Endodermal cell (in vitro differentiated cells): ENCODE results near the gene RNF4. TPM values are rescaled to one million over a fixed set of nuclear protein-coding genes. Genes with fewer than 3 reads are reported as not detected.

Experiments used
- DNase-seq: peaks from one replicate; pipeline ENCODE4 v3.0.0-alpha.2; 2017
- H3K27ac ChIP-seq: 2 replicates; pipeline ENCODE4 v1.5.1; 2013; ENCODE audit warnings: mild to moderate bottlenecking, low read depth, low read length, moderate library complexity
- H3K27me3 ChIP-seq: 2 replicates; pipeline ENCODE4 v1.6.1; 2013; ENCODE audit warnings: mild to moderate bottlenecking, low read length, moderate library complexity; ENCODE audit not compliant: insufficient read depth, control insufficient read depth, poor library complexity, severe bottlenecking
- H3K36me3 ChIP-seq: 2 replicates; pipeline ENCODE4 v1.7.0; 2013; ENCODE audit warnings: mild to moderate bottlenecking, low read length, moderate library complexity; ENCODE audit not compliant: control insufficient read depth, insufficient read depth
- H3K4me1 ChIP-seq: one replicate; pipeline ENCODE4 v1.7.0; 2013; ENCODE audit warnings: low read length; ENCODE audit not compliant: control insufficient read depth, insufficient read depth
- H3K4me3 ChIP-seq: 2 replicates; pipeline ENCODE4 v1.5.1; 2013; ENCODE audit warnings: mild to moderate bottlenecking, low read length, moderate library complexity
- H3K9ac ChIP-seq: 2 replicates; pipeline ENCODE4 v1.6.1; 2013; ENCODE audit warnings: mild to moderate bottlenecking, low read length, moderate library complexity; ENCODE audit not compliant: poor library complexity, severe bottlenecking; ENCODE audit errors: extremely low read depth
- H3K9me3 ChIP-seq: 2 replicates; pipeline ENCODE4 v1.6.1; 2013; ENCODE audit warnings: mild to moderate bottlenecking, low read length, moderate library complexity; ENCODE audit not compliant: control insufficient read depth
- H3K27ac Mint-ChIP-seq: 2 replicates; pipeline ENCODE4 v1.8.0; 2020; ENCODE audit warnings: mixed read lengths
- H3K27me3 Mint-ChIP-seq: 2 replicates; pipeline ENCODE4 v1.8.0; 2021; ENCODE audit warnings: mild to moderate bottlenecking, mixed read lengths; ENCODE audit not compliant: insufficient read depth
- H3K36me3 Mint-ChIP-seq: 2 replicates; pipeline ENCODE4 v1.8.0; 2020; ENCODE audit warnings: low read depth, mixed read lengths
- H3K4me1 Mint-ChIP-seq: 2 replicates; pipeline ENCODE4 v1.8.0; 2020; ENCODE audit warnings: mixed read lengths
- H3K4me3 Mint-ChIP-seq: 2 replicates; pipeline ENCODE4 v1.8.0; 2020; ENCODE audit warnings: mild to moderate bottlenecking, moderate library complexity, mixed read lengths
- H3K9me3 Mint-ChIP-seq: 2 replicates; pipeline ENCODE4 v1.8.0; 2020; ENCODE audit warnings: mild to moderate bottlenecking, mixed read lengths
- WGBS, 2 experiments: methylation state at CpG; one replicate each; pipeline versions ENCODE4 v1.1.5 to v1.1.7; 2013; ENCODE audit warnings: missing lambda C conversion rate in 2 of 2, mixed read lengths in 1 of 2; ENCODE audit not compliant: insufficient coverage in 1 of 2, insufficient read length in 1 of 2; 5-methylcytosine and 5-hydroxymethylcytosine counted together
- total RNA-seq, 2 donors: library from RNA; stranded (reverse); fragmentation: NEBNext Ultra II Directional in 1 of 2; extraction: Animal tissue kit (Norgen Biotek cat#: 25700) in 1 of 2; gene quantifications; 2 replicates in 1 of 2; 3 replicates in 1 of 2; pipeline ENCODE4 v1.2.1, GENCODE V29; 2021
- TF ChIP-seq, protein P1 (sequence below): fragments of 200-600 bp; sonication (generic); conservative IDR thresholded peaks from 2 replicates; pipeline ENCODE4 v1.5.0; 2021; ENCODE audit warnings: antibody characterized with exemption, mild to moderate bottlenecking

The RNF4 gene
- total RNA-seq, 2 donors from 2014 or later: 73.2 to 93.6 TPM

DNA sequence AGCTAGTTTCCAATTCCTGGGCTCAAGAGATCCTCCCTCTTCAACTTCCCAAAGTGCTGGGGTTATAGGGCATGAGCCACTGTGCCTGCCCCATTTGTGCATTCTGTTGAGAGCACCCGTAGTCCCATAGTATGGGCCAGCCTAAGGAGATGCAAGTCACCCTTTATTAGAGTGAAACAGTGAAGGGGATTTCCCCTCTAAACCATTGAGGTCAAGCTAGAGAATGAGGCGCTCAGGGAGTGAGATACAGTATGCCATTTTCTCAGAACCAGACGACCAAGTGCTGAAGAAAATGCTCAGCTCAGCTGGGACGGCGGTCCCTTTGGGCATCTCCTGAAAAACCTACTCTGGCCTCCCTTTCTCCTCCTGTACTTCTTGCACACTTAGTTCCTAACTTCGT is 18.7 kb downstream of the RNF4 start:
- no peak overlapping the region for H3K4me3 Mint-ChIP-seq
- H3K27me3 Mint-ChIP-seq: no peaks in the 10 kb centered on the region
- no peaks in the 10 kb centered on the region for H3K4me1 ChIP-seq
- peaks cover 35% of the 10 kb centered on the region for H3K36me3 Mint-ChIP-seq
- H3K27ac Mint-ChIP-seq: no peak overlapping the region
- no peak overlapping the region for H3K9ac ChIP-seq
- H3K9me3 Mint-ChIP-seq: no peaks in the 10 kb centered on the region
- no peaks in the 10 kb centered on the region for H3K9me3 ChIP-seq
- no peaks in the 10 kb centered on the region for H3K27me3 ChIP-seq
- DNase-seq: no peak
- peaks cover 41% of the 10 kb centered on the region for H3K36me3 ChIP-seq
- H3K4me1 Mint-ChIP-seq: peaks cover 39% of the 10 kb centered on the region
- TF ChIP-seq, protein P1, sequence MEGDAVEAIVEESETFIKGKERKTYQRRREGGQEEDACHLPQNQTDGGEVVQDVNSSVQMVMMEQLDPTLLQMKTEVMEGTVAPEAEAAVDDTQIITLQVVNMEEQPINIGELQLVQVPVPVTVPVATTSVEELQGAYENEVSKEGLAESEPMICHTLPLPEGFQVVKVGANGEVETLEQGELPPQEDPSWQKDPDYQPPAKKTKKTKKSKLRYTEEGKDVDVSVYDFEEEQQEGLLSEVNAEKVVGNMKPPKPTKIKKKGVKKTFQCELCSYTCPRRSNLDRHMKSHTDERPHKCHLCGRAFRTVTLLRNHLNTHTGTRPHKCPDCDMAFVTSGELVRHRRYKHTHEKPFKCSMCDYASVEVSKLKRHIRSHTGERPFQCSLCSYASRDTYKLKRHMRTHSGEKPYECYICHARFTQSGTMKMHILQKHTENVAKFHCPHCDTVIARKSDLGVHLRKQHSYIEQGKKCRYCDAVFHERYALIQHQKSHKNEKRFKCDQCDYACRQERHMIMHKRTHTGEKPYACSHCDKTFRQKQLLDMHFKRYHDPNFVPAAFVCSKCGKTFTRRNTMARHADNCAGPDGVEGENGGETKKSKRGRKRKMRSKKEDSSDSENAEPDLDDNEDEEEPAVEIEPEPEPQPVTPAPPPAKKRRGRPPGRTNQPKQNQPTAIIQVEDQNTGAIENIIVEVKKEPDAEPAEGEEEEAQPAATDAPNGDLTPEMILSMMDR: no peak
- no peak overlapping the region for H3K27ac ChIP-seq
- no peak overlapping the region for H3K4me3 ChIP-seq
- 94 to 95% methylated on average over 6 of the region's 6 CpGs for WGBS, 2 experiments

DNA sequence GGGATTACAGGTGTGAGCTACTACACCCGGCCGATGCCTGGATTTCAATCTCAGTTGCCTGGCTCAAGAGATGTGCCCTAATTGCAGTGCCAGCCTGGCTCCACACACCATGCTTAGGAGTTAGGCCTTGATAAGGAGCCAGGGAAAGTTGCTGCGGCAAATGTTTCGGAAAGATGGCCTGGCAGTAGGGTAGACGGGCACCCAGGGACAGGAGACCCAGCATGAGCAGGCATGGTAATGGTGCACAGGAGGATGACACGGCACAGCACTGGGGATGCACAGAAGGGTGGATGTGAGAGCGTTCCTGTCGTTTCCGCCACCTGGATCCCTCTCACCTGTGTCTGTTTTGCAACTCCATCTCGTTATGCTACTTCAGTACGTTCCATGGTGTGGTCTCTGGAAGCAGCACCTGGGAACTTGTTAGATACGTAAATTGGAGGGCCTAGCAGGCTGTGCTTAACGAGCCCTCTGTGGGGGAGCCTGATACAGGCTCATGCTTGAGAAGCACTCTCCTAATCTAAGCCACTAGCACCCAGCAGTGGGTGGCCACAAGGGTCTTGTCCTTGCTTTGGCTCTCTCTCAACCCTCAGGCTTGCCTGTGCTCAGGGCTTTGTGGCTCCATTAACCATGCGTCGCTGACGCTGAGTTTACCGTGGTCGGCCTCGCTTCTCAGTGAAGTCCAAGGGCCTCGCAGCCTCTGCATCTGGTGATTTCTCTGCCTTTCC is 20.3 kb downstream of the RNF4 start:
- DNase-seq: peak; percentile 70
- H3K27me3 Mint-ChIP-seq: no peaks in the 10 kb centered on the region
- H3K4me1 Mint-ChIP-seq: peaks cover 34% of the 10 kb centered on the region
- Histone ChIP-seq H3K27me3 (no peaks in the 10 kb centered on the region), H3K9me3 (no peaks in the 10 kb centered on the region), H3K4me3 (no peak overlapping the region), H3K4me1 (no peaks in the 10 kb centered on the region), H3K27ac (no peak overlapping the region), H3K36me3 (peaks cover 52% of the 10 kb centered on the region), H3K9ac (no peak overlapping the region)
- H3K27ac Mint-ChIP-seq: peak overlapping the region; percentile 65
- peaks cover 46% of the 10 kb centered on the region for H3K36me3 Mint-ChIP-seq
- 90 to 95% methylated on average over 20 of the region's 20 CpGs for WGBS, 2 experiments
- H3K4me3 Mint-ChIP-seq: no peak overlapping the region
- no peaks in the 10 kb centered on the region for H3K9me3 Mint-ChIP-seq
- TF ChIP-seq, protein P1: no peak

DNA sequence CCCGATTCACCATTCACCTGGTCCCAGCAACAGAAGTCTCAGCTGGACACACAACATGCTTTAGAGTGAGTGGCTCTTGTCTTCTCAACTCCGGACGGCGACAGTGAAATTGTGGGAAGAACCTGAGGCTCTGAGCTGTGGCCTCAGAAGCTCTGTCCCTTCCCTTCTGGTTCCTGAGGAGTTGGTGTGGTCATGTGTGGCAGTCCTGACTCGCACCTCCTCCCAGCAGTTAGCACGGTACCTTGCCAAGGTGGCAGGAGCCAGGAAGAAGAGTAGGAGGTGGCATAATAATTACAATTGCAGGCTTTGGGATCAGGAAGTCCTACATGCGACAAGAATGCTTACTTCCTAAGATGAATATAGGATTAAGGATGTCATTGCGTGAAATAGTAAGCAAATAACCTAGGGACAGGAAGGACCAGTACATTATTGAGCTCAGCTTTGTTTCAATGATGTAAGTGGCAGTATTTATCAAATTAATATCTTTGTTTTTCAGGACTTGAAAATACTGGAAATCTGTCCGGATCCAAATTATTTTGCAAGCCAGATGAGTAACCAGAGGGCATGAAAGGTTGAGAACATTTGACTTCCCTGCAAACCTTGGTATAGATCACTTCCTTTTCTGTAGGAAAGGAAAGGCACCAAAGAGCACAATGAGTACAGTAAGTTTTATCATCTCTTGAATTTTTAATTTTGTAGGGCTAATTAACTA is 21.1 kb downstream of the RNF4 start:
- H3K36me3 ChIP-seq: peaks cover 58% of the 10 kb centered on the region
- Mint-ChIP-seq H3K4me3 (no peak overlapping the region), H3K36me3 (peaks cover 46% of the 10 kb centered on the region), H3K9me3 (no peaks in the 10 kb centered on the region), H3K4me1 (peaks cover 27% of the 10 kb centered on the region), H3K27me3 (no peaks in the 10 kb centered on the region), H3K27ac (peak overlapping the region; percentile 60)
- DNase-seq: no peak
- no peak overlapping the region for H3K9ac ChIP-seq
- TF ChIP-seq, protein P1: no peak
- H3K4me3 ChIP-seq: no peak overlapping the region
- H3K9me3 ChIP-seq: no peaks in the 10 kb centered on the region
- peaks cover under 1% of the 10 kb centered on the region for H3K4me1 ChIP-seq
- no peak overlapping the region for H3K27ac ChIP-seq
- 96 to 98% methylated on average over 9 of the region's 9 CpGs for WGBS, 2 experiments
- no peaks in the 10 kb centered on the region for H3K27me3 ChIP-seq
